HFFc6 (cell line): ENCODE measurements around the gene ARHGEF26. TPM values are rescaled to one million over a fixed set of nuclear protein-coding genes. Genes with fewer than 3 reads are reported as not detected.

Experiments used
- DNase-seq: peaks from one replicate; pipeline ENCODE4 v3.0.0-alpha.2; 2018
- H3K27ac Mint-ChIP-seq: 2 replicates; pipeline ENCODE4 v1.8.0; 2020; ENCODE audit warnings: mild to moderate bottlenecking, mixed read lengths
- H3K27me3 Mint-ChIP-seq: 2 replicates; pipeline ENCODE4 v1.8.0; 2021; ENCODE audit warnings: mild to moderate bottlenecking, moderate library complexity, mixed read lengths; ENCODE audit not compliant: insufficient read depth
- H3K36me3 Mint-ChIP-seq: 2 replicates; pipeline ENCODE4 v1.8.0; 2021; ENCODE audit warnings: low read depth, mixed read lengths
- H3K4me1 Mint-ChIP-seq: 2 replicates; pipeline ENCODE4 v1.8.0; 2020; ENCODE audit warnings: low read depth, mixed read lengths
- H3K4me3 Mint-ChIP-seq: 2 replicates; pipeline ENCODE4 v1.8.0; 2020; ENCODE audit warnings: mild to moderate bottlenecking, moderate library complexity, mixed read lengths
- H3K9me3 Mint-ChIP-seq: 2 replicates; pipeline ENCODE4 v1.8.0; 2020; ENCODE audit warnings: mild to moderate bottlenecking, mixed read lengths
- total RNA-seq, 6 experiments: library from RNA; stranded (reverse); fragmentation: NEBNext Ultra II Directional; extraction: Animal tissue kit (Norgen Biotek cat#: 25700); gene quantifications; 2 replicates in 1 of 6; 3 replicates in 5 of 6; pipeline ENCODE4 v1.2.3, GENCODE V29; 2021
- TF ChIP-seq, protein P1 (sequence below): fragments of 200-600 bp; sonication (generic); IDR thresholded peaks from 2 replicates; pipeline ENCODE4 v1.5.0; 2021; ENCODE audit warnings: antibody characterized with exemption, mild to moderate bottlenecking

The ARHGEF26 gene
- total RNA-seq, 6 experiments from 2014 or later: 0.05 TPM; not detected in 5

DNA sequence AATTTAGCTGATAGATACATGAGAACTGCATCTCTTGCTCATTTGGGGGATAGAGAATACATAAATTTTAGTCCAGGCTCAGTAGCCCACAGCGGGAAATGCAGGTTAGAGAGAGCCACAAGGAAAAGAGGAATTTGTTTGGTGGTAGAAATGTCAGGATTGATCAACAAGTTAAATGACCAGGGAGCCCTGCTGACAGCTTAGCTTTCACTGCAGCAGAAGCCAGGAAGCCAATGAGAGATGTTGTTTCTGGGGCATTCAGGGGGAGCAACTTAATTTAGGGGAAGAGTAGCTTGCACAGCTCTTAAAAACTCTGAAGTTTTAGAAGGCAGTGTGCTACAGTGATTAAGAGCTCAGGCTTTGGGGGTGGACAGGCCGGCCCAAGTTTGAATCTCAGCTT lies 22.7 kb downstream of the ARHGEF26 start:
- no peaks in the 10 kb centered on the region; the same call in 1 of the 2 replicates for H3K27me3 Mint-ChIP-seq

DNA sequence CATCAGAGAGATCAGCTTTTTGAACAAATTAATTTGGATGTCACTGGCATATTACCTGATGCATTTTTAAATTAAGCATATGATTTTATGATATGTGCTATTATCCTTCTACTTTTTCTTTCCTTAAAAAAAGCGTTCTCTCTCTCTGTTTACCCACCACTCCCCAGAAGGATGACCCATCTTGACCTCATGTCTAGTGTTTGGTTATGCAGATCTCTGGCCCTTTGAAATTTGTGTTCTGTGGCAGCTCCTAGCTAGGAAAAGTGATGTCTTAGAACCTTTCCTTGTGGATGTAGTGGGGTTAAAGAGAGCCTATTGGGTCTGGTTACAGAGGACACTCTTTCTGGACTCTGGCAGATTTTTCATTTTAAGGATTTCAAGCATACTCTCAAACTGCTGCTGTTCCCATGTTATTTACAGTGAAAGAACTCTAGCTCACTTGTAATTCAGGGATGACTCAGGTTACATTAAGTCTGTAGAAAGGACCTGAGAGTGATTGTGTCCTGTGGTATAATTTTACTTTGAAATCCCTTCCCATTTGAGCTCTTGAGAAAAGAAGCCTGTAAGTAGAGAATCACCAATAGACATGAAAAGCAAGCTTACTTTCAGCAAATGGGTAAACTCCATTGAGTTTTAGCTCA lies 23.8 kb downstream of the ARHGEF26 start:
- H3K9me3 Mint-ChIP-seq: peaks cover 28% of the 10 kb centered on the region
- no peak for DNase-seq

More for the DNA sequence above, 22.7 kb downstream of the ARHGEF26 start:
- no peak for DNase-seq
- no peak overlapping the region for H3K27ac Mint-ChIP-seq
- no peak overlapping the region for H3K4me3 Mint-ChIP-seq
- TF ChIP-seq, protein P1, sequence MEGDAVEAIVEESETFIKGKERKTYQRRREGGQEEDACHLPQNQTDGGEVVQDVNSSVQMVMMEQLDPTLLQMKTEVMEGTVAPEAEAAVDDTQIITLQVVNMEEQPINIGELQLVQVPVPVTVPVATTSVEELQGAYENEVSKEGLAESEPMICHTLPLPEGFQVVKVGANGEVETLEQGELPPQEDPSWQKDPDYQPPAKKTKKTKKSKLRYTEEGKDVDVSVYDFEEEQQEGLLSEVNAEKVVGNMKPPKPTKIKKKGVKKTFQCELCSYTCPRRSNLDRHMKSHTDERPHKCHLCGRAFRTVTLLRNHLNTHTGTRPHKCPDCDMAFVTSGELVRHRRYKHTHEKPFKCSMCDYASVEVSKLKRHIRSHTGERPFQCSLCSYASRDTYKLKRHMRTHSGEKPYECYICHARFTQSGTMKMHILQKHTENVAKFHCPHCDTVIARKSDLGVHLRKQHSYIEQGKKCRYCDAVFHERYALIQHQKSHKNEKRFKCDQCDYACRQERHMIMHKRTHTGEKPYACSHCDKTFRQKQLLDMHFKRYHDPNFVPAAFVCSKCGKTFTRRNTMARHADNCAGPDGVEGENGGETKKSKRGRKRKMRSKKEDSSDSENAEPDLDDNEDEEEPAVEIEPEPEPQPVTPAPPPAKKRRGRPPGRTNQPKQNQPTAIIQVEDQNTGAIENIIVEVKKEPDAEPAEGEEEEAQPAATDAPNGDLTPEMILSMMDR: no peak
- H3K36me3 Mint-ChIP-seq: no peaks in the 10 kb centered on the region
- peaks cover 33% of the 10 kb centered on the region for H3K9me3 Mint-ChIP-seq
- H3K4me1 Mint-ChIP-seq: no peaks in the 10 kb centered on the region

DNA sequence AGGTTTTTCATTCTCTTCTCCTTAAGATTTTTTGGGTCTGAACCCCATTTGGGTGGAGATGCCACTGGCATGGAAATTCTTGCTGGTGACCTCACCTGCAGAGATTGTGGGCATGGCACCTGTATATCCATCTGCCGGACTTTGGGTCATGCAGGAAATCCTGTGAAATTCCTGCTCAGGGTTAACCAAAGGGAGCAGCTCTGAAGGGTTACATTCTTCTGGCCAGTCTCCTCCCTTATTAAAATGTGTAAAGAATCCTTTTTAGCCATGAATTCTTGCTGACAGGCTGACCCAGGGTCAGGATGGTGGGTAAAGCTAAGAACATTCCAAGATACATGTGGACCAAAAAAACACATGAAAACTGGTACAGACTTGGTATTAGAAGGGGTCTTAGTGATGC lies 27.4 kb downstream of the ARHGEF26 start:
- TF ChIP-seq, protein P1: no peak
- Mint-ChIP-seq H3K36me3 (no peaks in the 10 kb centered on the region), H3K4me3 (no peak overlapping the region), H3K27ac (no peak overlapping the region), H3K27me3 (no peaks in the 10 kb centered on the region; the same call in 1 of the 2 replicates), H3K4me1 (no peaks in the 10 kb centered on the region), H3K9me3 (peaks cover 42% of the 10 kb centered on the region)
- no peak for DNase-seq

More for the DNA sequence above, 23.8 kb downstream of the ARHGEF26 start:
- no peak overlapping the region for H3K4me3 Mint-ChIP-seq
- no peaks in the 10 kb centered on the region for H3K36me3 Mint-ChIP-seq
- no peak overlapping the region for H3K27ac Mint-ChIP-seq
- TF ChIP-seq, protein P1: no peak
- H3K4me1 Mint-ChIP-seq: no peaks in the 10 kb centered on the region
- H3K27me3 Mint-ChIP-seq: no peaks in the 10 kb centered on the region; the same call in 1 of the 2 replicates

DNA sequence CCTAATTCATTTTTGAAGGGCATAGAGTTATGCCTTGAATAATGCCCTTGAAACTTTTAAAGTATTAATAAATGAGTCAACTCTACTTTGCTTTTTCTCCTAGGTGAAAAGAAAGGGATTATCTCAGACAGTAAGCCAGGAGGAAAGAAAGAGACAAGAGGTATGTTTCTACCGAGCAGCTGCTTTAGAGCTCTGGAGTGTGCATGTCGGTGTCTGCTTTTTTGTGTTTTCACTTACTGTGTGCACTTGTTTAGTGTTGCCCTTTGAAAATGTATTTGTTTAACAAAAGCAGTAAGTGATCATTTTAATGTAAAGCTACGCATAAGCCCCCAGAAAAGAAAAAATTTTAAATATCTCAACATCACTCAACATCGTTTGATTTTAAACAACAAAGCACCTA lies 28.1 kb downstream of the ARHGEF26 start:
- no peaks in the 10 kb centered on the region for H3K4me1 Mint-ChIP-seq
- H3K9me3 Mint-ChIP-seq: peaks cover 37% of the 10 kb centered on the region
- H3K4me3 Mint-ChIP-seq: no peak overlapping the region
- H3K27ac Mint-ChIP-seq: no peak overlapping the region
- no peaks in the 10 kb centered on the region for H3K36me3 Mint-ChIP-seq
- H3K27me3 Mint-ChIP-seq: no peaks in the 10 kb centered on the region; the same call in 1 of the 2 replicates
- TF ChIP-seq, protein P1: no peak
- no peak for DNase-seq

DNA sequence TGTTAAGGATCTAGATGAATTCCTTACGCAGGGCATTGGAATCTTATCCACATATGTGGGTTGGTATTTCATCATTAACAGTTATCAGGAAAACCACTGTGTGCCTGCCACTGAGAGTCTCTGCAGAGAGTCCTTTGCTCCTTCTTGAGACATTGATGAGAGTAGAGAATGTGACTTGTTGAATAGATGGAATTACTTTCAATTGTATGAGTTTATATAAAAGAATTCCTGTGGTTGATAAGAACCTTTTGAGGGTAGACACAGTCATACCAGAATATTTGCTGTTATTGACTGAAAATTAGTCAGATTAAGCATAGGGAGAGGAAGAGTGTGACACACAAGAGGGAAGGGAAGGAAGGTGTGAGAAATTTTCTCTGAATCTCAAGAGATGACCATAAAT lies 30.8 kb downstream of the ARHGEF26 start:
- no peak for DNase-seq
- Mint-ChIP-seq H3K27ac (no peak overlapping the region), H3K36me3 (no peaks in the 10 kb centered on the region), H3K4me3 (no peak overlapping the region), H3K9me3 (peaks cover 25% of the 10 kb centered on the region), H3K4me1 (no peaks in the 10 kb centered on the region), H3K27me3 (no peaks in the 10 kb centered on the region)
- TF ChIP-seq, protein P1: no peak
